Effector CD8-positive, alpha-beta T cell (primary cell): ENCODE data around the gene DESI2.
"Not testable (repeated sequence)": the region's sequence is repeated elsewhere in the genome, so short reads cannot be mapped to it uniquely, and the experiment has no call there.

Experiments
- DNase-seq: peaks from one replicate; lab custom pipeline; 2025; lab: John Stamatoyannopoulos, UW

Gene DESI2

DNA sequence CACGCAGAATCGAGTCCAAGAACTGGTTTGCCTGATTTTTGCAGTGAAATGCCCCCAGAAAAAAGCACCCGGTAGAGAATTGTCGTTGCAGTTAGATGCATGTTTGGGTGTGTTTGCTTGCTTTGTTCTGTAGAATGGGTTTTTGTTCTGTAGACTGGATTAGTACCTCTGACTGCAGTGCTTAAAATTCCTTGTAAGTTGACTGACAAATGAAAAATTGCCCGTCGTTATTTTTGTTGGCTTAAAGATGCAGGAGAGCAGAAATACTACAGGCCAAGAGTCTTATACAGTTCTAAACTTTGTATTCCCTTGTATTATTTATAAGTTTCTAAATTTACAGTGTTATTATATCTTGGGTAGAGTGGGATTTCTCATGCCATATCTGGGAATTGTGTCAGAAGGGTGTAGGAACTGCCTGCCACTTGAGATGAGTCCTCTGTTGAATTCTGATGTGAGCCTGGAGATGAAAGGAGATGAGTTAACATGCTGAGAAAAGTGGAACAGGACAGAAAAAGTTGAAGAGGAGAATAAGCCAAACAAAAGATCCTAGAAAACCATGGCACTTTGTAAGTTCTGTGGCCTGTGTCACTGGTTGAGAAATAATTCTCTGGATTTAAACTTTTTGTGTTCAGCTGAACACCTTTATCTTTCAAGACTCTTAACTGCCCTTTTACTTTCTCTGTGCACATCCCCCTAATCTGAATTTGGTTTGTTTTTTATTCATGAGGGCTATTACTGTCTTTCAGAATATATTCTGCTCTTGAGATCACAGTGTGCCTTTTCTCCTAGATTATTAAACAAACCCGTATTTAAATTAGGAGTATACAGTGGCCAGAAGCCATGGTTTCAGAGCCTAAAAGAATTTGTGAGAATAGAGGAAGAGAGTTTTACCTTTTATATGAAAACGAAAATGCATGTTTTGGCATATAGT is 1.4 kb downstream of the DESI2 start:
- no peak for DNase-seq

GRCh38 chr1:244655186-244655585 is 2.3 kb downstream of the DESI2 start:
- no peak for DNase-seq

DNA sequence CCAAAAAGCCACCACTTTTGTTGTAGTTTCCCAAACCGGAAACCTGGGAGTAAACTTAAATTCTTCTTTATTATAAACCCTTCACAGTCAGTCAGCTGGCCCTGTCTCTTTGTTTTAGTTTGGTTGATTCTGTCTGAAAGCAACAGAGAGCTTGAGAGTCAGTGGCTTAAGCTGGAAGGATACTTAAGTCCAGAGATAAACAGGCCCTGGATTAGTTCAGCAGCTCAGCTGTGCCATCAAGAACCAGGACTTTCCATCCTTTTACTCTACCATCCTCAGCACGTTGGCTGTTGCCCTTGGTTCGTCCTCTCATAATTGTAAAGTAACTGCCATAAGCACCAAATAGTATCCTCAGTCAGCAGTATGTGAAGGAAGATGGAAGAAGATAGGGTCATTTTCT is 4.5 kb downstream of the DESI2 start:
- no peak for DNase-seq

GRCh38 chr1:244659694-244660093 is 6.8 kb downstream of the DESI2 start:
- no peak for DNase-seq

GRCh38 chr1:244660595-244660994 is 7.7 kb downstream of the DESI2 start:
- no peak for DNase-seq

GRCh38 chr1:244661569-244662312 is 8.8 kb downstream of the DESI2 start:
- not testable (repeated sequence) for DNase-seq

- DNase-seq, result no peak
These were observed 9.7 kb downstream of the DESI2 start for GRCh38 chr1:244662599-244662998.

DNA sequence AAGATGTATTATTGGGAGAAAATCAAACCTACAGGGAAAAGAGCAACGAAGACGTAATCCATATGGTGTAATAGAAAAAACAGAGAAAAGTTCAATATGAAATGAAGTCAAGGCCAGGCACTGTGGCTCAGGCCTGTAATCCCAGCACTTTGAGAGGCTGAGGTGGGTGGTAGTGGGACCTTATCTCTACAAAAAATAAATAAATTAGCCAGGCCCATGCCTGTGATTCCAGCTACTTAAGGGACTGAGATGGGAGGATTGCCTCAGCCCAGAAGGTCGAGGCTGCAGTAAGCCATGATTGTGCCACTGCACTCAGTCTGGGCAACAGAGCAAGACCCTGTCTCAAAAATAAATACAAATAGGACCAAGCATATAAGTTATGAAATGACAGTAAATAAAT is 11.4 kb downstream of the DESI2 start:
- no peak for DNase-seq

- no peak for DNase-seq
These were observed 12.9 kb downstream of the DESI2 start for GRCh38 chr1:244665771-244666217.

- not testable (repeated sequence) for DNase-seq
These were observed 13.9 kb downstream of the DESI2 start for GRCh38 chr1:244666672-244667418.

DNA sequence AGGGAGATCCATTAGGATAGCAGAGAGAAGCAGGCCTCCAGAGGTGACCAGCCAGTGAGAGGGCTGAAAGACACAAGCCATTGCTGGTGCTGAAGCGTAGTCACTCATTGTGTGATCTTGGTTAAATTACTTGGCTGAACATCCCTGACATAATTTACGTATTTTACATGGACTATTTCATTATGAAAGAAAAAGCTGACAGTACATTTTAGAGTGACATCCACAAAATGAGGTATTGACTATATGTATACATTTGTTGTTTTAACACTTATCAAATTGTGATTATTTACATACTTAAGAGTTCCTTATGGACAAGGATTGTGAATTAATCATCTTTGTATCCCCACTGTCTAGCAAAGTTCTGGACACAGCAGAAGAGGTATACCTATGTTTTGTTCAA is 14.9 kb downstream of the DESI2 start:
- no peak for DNase-seq

DNA sequence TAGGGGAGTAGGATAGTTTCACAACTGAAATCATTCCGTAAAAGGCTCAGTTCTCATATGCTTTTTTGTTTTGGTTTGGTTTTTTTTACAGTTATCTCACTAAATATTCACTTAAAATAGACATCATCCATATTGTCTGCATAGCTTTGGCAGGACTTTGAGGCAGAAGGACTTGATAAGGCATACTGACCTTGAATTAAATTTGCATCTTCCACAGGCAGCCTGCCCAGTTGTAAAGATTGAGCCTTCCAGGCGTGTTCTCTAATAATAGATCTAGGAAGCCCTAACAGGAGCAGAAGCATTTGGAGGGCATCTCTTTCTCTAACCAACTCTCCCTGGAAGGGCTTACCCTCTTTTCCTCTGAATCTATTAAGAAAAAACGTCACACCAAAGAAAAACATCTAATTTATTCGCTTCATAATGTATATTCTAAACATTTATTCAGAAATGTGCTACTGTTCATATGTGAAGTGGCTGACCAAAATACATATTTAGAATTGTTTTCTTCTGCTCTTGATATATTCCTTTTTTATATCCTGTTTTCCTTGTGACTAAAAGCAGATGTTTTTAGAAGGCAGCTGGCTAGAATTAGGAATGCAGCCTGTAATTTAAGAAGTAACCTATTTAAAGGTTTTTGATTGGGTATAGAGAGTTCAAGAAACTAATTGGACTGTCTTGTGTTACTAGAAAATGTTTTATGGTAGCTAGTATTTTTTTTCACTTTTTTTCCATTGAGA is 20.2 kb downstream of the DESI2 start:
- no peak for DNase-seq

DNA sequence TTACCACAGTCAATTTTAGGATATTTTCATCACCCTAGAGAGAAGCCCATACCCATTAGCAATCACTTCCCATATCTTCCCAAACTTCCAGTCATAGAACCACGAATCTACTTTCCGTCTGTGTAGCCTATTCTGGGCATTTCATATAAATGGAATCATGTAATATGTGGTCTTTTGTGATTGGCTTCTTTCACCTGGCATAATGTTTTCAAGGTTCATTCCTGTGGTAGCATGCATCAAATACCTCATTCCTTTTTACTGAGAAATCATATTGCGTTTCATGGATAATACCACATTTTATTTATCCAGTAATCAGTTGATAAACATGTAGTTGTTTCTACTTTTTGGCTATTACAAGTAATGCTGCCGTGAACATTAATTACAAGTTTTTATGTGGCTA is 21.5 kb downstream of the DESI2 start:
- DNase-seq, result no peak

GRCh38 chr1:244675167-244675566 is 22.2 kb downstream of the DESI2 start:
- no peak for DNase-seq

- DNase-seq, result no peak
These were observed 25.8 kb downstream of the DESI2 start for GRCh38 chr1:244678697-244679096.

DNA sequence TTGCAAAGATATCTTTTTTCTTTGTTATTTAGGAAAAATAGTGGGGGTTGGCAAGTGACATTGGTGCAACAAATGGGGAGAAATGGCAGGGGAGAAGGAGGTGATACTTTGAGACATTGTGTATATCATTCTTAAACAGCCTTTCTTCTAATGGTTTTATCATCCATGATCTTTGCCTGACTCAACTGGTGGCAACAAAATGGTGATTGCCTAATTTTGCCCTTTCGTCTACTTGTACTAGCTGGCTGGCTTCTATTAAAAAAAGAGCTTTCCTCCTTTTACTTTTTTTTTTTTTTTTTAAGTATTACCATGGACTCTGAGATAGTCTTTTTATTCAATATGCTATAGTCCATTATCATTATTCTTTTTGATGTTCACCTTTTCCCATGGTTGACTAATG is 27.7 kb downstream of the DESI2 start:
- no peak for DNase-seq

- not testable (repeated sequence) for DNase-seq
These were observed 29.2 kb downstream of the DESI2 start for GRCh38 chr1:244682087-244682486.

- DNase-seq, result no peak
These were observed 43.0 kb downstream of the DESI2 start for GRCh38 chr1:244695937-244696336.

GRCh38 chr1:244699741-244700140 is 46.8 kb downstream of the DESI2 start:
- DNase-seq, result no peak

- no peak for DNase-seq
These were observed 47.9 kb downstream of the DESI2 start for GRCh38 chr1:244700808-244701207.

GRCh38 chr1:244702620-244703019 is 49.7 kb downstream of the DESI2 start:
- no peak for DNase-seq

DNA sequence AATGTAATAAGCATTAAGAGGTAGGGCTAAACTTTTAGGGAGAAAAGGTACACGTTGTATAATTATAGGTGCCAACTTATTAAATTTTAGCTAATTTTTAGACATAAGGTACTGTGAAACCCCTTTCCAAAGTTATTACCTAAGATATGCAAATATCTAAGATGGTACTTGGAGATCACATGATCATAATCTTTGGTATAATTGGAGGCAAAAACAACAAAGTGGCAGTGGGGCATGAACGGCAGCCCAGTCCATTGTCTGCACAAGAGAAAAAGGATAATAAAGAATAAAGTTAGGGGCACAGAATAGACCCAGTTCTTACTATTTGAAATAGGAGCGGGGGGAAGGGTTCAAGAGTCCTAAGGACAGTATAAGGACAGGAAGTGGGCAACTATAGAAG is 51.2 kb downstream of the DESI2 start:
- no peak for DNase-seq
